ENCODE measurements around the gene NFYC.

Gene NFYC

DNA sequence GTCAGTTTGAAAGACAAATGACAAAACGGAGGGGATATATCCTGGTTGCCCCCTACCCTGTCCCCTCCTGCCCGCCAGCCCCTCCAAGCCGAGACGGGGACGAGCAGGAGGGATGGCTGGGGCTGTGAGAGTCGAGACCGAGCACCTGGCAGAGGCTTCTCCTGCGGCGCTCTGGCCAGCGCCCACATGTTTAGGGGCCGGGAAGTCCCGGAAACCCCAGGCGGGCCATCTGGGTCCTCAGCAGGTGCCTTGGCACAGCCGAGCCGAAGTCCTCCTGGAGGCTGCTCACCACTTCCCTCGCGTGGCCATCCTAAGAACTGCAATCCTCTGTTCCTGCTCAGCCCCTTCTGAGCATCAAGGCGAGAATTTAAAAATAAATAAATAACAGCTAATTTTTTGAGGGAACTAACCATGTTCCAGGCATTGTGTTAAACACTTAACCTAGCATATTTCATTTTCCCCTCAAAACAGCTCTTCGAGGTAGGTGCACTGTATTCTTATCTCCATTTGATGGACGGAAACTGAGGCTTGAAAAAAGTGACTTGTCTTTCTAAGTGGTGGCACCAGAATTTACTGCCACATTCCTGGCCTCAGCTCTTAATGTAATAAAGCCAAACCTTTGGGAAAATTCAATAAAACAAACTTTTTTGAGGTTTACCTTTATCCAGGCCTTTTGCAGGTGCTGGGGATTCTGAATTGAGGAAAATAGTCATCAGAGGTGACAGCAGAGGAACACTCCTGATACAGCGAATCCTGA is 22.6 kb upstream of the NFYC start:
- no peaks in the 10 kb centered on the region; the same call in 1 of the 2 replicates for H3K79me2 ChIP-seq (ENCODE audit: insufficient read depth, low read length)
- H3K36me3 ChIP-seq (ENCODE audit: insufficient read depth, low read length) = no peaks in the 10 kb centered on the region
- peak overlapping the region; percentile 73 for H3K4me2 ChIP-seq (ENCODE audit: insufficient read depth, low read length)
- no peaks in the 10 kb centered on the region for H3K9me3 ChIP-seq (ENCODE audit: insufficient read depth, low read length, severe bottlenecking)
- peak overlapping the region in 1 of 2 experiments; percentile 53; a peak in 2 of 4 replicates for H3K4me3 ChIP-seq (ENCODE audit: low read depth in 1 of 2, low read length in 2 of 2)
- peaks cover 3% of the 10 kb centered on the region; the same call in 1 of the 2 replicates for H4K20me1 ChIP-seq (ENCODE audit: insufficient read depth, low read length)
- H3K9ac ChIP-seq (ENCODE audit: low read depth, low read length) = no peak overlapping the region
- TF ChIP-seq, protein P1, sequence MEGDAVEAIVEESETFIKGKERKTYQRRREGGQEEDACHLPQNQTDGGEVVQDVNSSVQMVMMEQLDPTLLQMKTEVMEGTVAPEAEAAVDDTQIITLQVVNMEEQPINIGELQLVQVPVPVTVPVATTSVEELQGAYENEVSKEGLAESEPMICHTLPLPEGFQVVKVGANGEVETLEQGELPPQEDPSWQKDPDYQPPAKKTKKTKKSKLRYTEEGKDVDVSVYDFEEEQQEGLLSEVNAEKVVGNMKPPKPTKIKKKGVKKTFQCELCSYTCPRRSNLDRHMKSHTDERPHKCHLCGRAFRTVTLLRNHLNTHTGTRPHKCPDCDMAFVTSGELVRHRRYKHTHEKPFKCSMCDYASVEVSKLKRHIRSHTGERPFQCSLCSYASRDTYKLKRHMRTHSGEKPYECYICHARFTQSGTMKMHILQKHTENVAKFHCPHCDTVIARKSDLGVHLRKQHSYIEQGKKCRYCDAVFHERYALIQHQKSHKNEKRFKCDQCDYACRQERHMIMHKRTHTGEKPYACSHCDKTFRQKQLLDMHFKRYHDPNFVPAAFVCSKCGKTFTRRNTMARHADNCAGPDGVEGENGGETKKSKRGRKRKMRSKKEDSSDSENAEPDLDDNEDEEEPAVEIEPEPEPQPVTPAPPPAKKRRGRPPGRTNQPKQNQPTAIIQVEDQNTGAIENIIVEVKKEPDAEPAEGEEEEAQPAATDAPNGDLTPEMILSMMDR (IDR thresholded peaks at IDR 0.05; ENCODE audit: borderline replicate concordance, extremely low read depth, low read length, poor library complexity, severe bottlenecking) = peak; percentile 94
- TF ChIP-seq EZH2 (IDR thresholded peaks at IDR 0.05; ENCODE audit: borderline replicate concordance, low read depth, low read length, severe bottlenecking) = no peak
- ATAC-seq (ENCODE audit: insufficient read depth, low read depth) = peak; percentile 77
- peak overlapping the region; percentile 45; the same call in 1 of the 2 replicates for H3K27ac ChIP-seq (ENCODE audit: low read length)
- H3K4me1 ChIP-seq (ENCODE audit: insufficient read depth, low read length) = peaks cover 43% of the 10 kb centered on the region
- H3K27me3 ChIP-seq (ENCODE audit: insufficient read depth, low read length, poor library complexity) = no peaks in the 10 kb centered on the region
- DNase-seq = peak; percentile 88
- peak overlapping the region; percentile 43 for H2AFZ ChIP-seq (ENCODE audit: low read depth, low read length)

- DNase-seq (no peak), ATAC-seq (ENCODE audit: insufficient read depth, low read depth) (no peak)
- no peaks in the 10 kb centered on the region for H3K9me3 ChIP-seq (ENCODE audit: insufficient read depth, low read length, severe bottlenecking)
- no peaks in the 10 kb centered on the region for H3K79me2 ChIP-seq (ENCODE audit: insufficient read depth, low read length)
- H3K4me3 ChIP-seq (ENCODE audit: low read depth in 1 of 2, low read length in 2 of 2) = no peak overlapping the region
- H2AFZ ChIP-seq (ENCODE audit: low read depth, low read length) = no peak overlapping the region
- no peaks in the 10 kb centered on the region for H3K27me3 ChIP-seq (ENCODE audit: insufficient read depth, low read length, poor library complexity)
- no peaks in the 10 kb centered on the region for H4K20me1 ChIP-seq (ENCODE audit: insufficient read depth, low read length)
- no peak overlapping the region for H3K9ac ChIP-seq (ENCODE audit: low read depth, low read length)
- no peak overlapping the region for H3K4me2 ChIP-seq (ENCODE audit: insufficient read depth, low read length)
- peaks cover 11% of the 10 kb centered on the region for H3K4me1 ChIP-seq (ENCODE audit: insufficient read depth, low read length)
- no peak overlapping the region for H3K27ac ChIP-seq (ENCODE audit: low read length)
- TF ChIP-seq, protein P1 (IDR thresholded peaks at IDR 0.05; ENCODE audit: borderline replicate concordance, extremely low read depth, low read length, poor library complexity, severe bottlenecking) = no peak
- TF ChIP-seq EZH2 (IDR thresholded peaks at IDR 0.05; ENCODE audit: borderline replicate concordance, low read depth, low read length, severe bottlenecking) = no peak
- H3K36me3 ChIP-seq (ENCODE audit: insufficient read depth, low read length) = no peaks in the 10 kb centered on the region
Observed at GRCh38 chr1:40673452-40673851, 18.1 kb upstream of the NFYC start.

DNA sequence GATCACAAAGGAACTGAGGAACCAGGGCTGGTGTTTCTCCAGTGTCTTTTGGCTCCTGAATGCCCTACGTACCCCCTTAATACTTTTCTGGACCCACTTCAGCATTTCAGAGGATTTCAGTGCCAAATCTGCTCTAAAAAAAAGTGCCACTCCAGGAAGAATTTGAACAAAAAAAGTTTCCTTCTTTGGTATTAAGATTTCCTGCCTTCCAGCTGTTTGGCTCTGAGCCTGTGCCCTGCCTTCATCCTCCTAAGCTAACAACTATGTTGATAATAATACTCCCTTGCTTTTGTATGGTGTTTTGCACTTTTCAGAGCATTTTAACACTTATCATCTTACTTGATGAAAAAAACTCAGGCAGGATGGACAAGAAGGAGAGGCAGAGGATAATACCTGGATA is 15.0 kb upstream of the NFYC start:
- DNase-seq = no peak
- TF ChIP-seq, protein P1 (IDR thresholded peaks at IDR 0.05; ENCODE audit: borderline replicate concordance, extremely low read depth, low read length, poor library complexity, severe bottlenecking) = no peak
- no peak for TF ChIP-seq EZH2 (IDR thresholded peaks at IDR 0.05; ENCODE audit: borderline replicate concordance, low read depth, low read length, severe bottlenecking)
- Histone ChIP-seq H3K79me2 (ENCODE audit: insufficient read depth, low read length) (no peaks in the 10 kb centered on the region), H3K36me3 (ENCODE audit: insufficient read depth, low read length) (no peaks in the 10 kb centered on the region), H3K27me3 (ENCODE audit: insufficient read depth, low read length, poor library complexity) (no peaks in the 10 kb centered on the region), H3K27ac (ENCODE audit: low read length) (no peak overlapping the region), H3K4me2 (ENCODE audit: insufficient read depth, low read length) (no peak overlapping the region), H3K4me3 (ENCODE audit: low read depth in 1 of 2, low read length in 2 of 2) (no peak overlapping the region), H3K9ac (ENCODE audit: low read depth, low read length) (no peak overlapping the region), H4K20me1 (ENCODE audit: insufficient read depth, low read length) (no peaks in the 10 kb centered on the region), H3K4me1 (ENCODE audit: insufficient read depth, low read length) (no peaks in the 10 kb centered on the region), H2AFZ (ENCODE audit: low read depth, low read length) (no peak overlapping the region), H3K9me3 (ENCODE audit: insufficient read depth, low read length, severe bottlenecking) (no peaks in the 10 kb centered on the region)
- ATAC-seq (ENCODE audit: insufficient read depth, low read depth) = no peak

All from DND-41 (cell line).